HG02981 (cell line): ENCODE data around the gene AUTS2.

Source experiments
- ATAC-seq: cut with Tn5 transposase; IDR thresholded peaks from one replicate; pipeline ENCODE4 v1.9.1; 2021; ENCODE audit warnings: mild to moderate bottlenecking, moderate library complexity; ENCODE audit not compliant: unreplicated experiment

The AUTS2 gene

DNA sequence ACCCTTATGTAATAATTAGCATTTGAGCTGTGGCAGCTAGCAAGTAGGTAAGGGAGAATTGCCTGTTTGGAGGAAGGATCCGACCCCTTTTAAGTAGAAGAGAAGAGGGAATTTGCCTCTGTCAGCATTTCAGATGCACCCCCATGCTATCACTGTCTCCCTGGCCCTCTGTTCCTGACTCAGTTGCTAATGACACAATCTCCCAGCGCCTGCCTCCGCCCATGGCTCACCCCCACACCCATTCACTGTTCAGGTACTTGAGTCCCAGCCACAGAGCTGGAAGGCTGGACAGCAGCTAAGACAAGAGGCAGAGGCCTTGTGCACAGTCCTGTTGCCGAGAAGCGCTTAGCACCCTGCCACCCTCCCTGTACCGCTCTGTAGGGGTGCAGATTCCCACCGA lies 1021.4 kb downstream of the AUTS2 start:
- no peak for ATAC-seq

DNA sequence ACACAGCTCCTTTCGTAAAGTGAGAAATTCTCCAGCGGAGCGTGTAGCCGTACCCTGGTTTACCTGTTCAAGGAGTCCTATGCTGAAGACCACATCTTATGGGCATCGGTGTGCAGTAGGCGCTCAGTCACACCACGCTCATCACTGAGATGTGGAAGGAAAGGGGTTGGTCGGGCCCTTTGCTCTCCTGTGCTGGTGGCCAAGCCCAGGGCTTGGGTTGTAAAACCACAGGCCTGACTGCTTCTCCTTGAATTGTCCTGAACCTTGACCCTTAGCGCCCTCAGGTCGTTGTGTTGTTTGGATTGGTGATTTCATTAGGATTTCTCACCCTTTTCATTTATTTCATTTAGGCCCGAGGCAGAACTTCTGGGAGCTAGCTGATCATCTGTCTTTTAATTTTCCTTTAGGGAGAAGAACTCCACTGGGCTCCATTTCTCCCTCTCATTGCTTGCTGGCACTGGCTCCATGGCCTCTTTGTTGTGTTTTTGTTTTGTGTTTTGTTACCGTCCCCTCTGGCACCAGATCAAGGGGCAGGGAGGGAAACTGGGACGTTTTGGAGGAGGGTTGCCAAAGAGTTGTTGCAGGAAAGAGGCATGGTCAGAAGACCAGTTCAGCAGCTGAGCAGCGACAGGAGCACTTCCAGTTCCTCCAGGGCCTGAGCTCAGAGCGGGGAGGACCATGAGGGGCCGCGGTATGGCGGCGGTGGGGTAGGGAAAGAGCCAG lies 1022.2 kb downstream of the AUTS2 start:
- ATAC-seq, result no peak

DNA sequence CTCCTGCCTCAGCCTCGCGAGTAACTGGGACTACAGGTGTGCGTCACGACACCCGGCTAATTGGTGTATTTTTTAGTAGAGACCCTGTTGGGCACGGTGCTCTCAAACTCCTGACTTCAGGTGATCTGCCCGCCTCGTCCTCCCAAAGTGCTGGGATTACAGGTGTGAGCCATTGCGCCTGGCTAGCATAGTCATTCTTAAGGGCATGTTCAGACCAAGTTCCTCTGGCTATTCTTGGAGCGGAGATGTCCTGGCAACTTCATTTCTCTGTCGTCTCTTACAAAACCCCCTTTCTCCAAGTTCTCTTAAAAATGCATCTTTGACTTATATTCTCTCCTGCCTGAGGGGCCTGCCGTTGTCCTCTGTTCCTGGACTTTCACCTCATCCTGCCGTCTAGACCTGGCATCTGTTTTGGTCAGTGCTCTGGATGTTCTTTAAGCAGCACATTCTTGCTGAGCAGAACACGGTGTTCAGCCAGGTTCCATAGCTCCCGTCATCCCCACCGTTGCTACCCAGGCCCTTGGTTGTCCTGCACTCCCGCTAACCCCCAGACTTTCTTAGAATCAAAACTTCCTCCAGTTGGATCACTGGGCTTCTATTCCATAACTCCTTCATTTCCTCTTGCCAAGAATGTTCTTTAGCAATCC lies 1023.8 kb downstream of the AUTS2 start:
- ATAC-seq, result no peak

DNA sequence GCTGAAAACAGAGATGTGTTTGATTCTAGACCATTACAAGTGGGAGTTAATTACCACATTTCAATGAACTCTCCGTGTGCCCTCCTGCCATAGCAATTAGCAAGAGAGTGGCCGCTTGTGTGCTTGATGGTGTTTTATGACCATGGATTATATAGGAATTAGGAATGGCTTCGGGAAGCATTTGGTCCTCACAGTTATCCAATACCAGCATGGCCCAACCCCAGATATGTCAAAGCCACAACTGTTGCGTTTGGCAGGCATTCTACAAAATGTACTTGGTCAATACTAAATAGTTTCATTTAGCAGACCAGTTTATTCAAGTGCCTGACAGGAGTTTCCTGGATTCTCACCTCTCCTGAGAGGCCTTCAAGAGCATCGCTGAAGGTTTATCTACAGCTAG lies 1024.7 kb downstream of the AUTS2 start:
- no peak for ATAC-seq

DNA sequence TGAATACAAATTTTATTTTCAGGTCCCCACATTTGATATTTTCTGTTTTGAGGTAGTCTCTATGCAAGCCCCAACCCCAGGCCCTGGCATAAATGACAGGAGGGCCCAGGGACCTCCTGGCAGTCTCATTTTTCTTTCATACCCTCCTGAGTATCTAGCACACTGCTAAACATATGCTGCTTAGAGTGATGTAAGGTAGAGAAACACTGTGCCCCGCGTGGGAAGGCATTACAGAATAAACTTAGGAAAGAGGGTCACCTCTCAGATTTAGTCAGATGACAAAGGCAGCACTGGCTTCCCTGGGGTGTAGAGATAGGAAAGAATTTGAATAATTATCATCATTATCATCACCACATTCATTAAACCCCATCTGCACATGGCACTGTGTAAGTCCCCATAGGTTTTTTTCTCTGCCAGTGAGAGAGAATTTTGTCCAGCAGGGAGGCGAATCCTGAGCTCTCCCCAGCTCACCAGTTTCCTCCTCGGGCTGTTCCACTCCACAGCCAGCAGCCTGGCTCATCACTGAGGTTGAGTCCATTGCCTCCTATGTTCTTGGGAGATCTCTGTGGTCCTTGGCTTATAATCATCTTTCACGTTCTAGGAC lies 1026.3 kb downstream of the AUTS2 start:
- no peak for ATAC-seq

GRCh38 chr7:70627461-70627860 lies 1029.2 kb downstream of the AUTS2 start:
- no peak for ATAC-seq

DNA sequence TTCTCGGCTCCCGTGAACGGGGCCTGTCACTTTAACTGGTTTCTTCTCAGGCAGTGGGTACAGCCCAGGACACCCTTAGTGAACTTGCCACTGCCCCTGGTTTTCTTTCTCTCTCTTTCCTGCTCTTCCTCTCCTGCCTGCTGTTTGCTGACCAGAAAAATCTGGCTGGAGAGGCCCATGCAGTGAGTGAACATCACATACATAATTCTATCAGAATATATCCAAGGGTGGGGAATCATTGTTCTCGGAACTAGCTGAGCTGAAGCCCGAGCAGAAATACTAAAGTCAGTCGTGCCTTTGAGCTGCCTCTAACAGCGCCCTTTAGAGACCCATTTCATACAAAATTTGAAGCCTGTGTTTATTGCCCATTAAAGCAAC lies 1032.2 kb downstream of the AUTS2 start:
- ATAC-seq, result no peak

DNA sequence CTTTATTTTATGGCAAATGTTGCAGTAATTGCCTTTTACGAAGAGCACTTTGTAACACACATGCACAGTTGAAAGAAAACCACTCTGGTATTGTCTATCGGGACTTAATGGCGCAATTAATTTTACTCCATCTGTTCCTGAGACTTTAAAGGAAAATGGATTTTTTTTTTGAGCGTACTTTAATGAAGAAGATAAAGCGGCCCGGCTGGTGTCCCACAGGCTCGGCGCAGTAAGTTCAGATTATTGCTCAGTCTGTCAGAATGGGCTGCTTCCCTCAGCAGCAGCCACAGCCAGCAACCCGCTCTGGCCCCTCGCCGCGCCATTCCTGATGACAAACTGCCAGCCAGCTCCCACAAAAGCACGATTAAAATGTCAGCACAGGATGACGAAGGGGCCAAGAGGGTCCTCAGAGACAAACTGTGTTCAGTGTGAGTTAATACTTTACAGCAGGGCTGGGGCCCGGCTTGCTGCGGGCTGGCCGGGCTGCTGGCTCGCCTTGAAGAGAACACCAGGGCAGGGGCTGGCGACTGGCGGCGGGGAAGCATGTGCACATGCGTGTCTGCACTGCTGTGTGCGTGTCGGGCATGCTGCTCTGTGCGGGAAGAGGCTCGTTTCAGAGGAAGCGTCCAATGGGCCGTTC lies 1032.7 kb downstream of the AUTS2 start:
- no peak for ATAC-seq

- no peak for ATAC-seq
Measured at GRCh38 chr7:70631718-70632117, 1033.4 kb downstream of the AUTS2 start.

GRCh38 chr7:70632400-70632799 lies 1034.1 kb downstream of the AUTS2 start:
- ATAC-seq, result no peak

GRCh38 chr7:70634071-70634470 lies 1035.8 kb downstream of the AUTS2 start:
- ATAC-seq, result no peak

- no peak for ATAC-seq
Measured at GRCh38 chr7:70634610-70635068, 1036.4 kb downstream of the AUTS2 start.

DNA sequence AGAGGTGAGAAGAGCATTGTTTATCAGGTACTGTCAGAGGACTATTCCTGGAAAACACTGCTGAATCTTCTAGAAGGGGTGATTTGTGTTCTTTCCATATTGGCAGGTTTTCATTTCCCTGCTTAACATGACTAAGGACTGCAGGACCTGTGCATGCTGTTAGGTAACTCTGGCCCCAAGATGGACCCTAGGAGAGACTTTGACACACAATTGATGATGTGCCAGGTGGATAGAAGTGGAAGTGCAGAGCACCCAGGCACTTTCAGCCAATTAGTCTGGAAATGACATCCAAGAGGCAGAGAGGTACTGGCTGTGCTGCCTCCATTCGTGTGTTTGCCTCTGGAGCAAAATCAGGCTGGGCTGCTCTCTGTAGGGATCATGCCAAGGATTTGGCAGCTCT lies 1037.4 kb downstream of the AUTS2 start:
- no peak for ATAC-seq

GRCh38 chr7:70636169-70636568 lies 1037.9 kb downstream of the AUTS2 start:
- ATAC-seq, result no peak

- ATAC-seq, result no peak
Measured at GRCh38 chr7:70637726-70638125, 1039.5 kb downstream of the AUTS2 start.

- ATAC-seq, result no peak
Measured at GRCh38 chr7:70638158-70639107, 1040.2 kb downstream of the AUTS2 start.

GRCh38 chr7:70640266-70640833 lies 1042.1 kb downstream of the AUTS2 start:
- ATAC-seq, result no peak

GRCh38 chr7:70641882-70642281 lies 1043.6 kb downstream of the AUTS2 start:
- no peak for ATAC-seq

DNA sequence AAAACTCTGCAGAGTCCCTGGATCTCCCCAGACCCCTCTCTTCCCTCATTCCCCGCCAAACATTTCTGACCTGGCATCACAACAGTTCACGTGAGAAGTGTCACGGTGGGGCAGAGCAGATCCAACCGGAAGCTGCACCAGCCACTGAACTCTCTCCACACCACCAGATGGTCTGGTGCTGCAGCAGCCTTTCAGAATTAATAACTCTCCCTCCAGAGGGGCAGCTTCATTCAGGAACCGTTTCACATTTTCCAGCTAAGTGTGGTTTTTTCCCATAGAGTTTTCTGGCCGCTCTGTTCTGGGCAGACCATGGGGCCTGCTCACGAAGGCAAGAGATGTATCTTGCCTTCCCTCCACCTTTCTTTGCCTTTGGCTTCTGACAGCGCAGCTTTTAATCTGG lies 1047.0 kb downstream of the AUTS2 start:
- ATAC-seq, result no peak

DNA sequence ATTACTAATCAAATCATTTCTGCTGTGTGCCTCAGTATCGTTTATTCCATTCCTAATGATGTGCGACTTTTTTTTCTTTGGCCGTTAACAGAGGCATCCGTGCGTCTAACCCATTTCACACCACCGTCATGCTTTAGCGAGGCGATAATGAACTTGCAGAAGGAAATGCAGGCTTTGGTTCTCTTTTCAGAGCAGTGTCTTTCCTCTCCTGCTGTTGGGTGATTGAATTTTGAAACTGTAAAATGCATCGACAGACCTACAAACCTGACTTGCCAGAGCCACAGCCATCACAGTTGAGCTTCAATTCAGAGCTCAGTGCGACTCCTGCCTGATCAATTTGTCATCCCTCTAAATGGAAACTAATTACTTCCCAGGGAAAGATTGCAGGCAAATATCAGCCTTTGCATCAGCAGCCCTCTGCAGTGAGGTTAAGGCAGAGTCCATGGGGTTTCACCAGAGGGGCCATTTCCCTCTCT lies 1047.6 kb downstream of the AUTS2 start:
- no peak for ATAC-seq
